GM23338 (cell line): ENCODE results near the gene MYF5. TPM values are rescaled to one million over a fixed set of nuclear protein-coding genes. Genes with fewer than 3 reads are reported as not detected.

Experiments used
- ATAC-seq: fragments of 200-7000 bp; cut with Tn5 transposase; 3 replicates; pipeline ENCODE4 v1.9.1; 2020
- DNase-seq: peaks from one replicate; pipeline ENCODE4 v3.0.0-alpha.2; 2015; ENCODE audit warnings: low spot score
- H2AFZ ChIP-seq: fragments of 200-600 bp; sonication (generic); 2 replicates; pipeline ENCODE4 v1.8.0; 2016; ENCODE audit warnings: antibody characterized with exemption, mild to moderate bottlenecking, moderate library complexity
- H3F3A ChIP-seq: fragments of 200-600 bp; sonication (generic); replicated peaks from 2 replicates; pipeline ENCODE4 v1.8.0; 2017; ENCODE audit warnings: antibody characterized with exemption, mixed run types, low read depth
- H3K27ac ChIP-seq: fragments of 200-600 bp; sonication (generic); 2 replicates; pipeline ENCODE4 v1.6.1; 2016; ENCODE audit warnings: low read depth
- H3K27me3 ChIP-seq: fragments of 200-600 bp; sonication (generic); 2 replicates; pipeline ENCODE4 v1.8.0; 2016; ENCODE audit warnings: mild to moderate bottlenecking, mixed run types, moderate library complexity; ENCODE audit not compliant: insufficient read depth
- H3K36me3 ChIP-seq: fragments of 200-600 bp; sonication (generic); 2 replicates; pipeline ENCODE4 v1.8.0; 2016; ENCODE audit warnings: mild to moderate bottlenecking; ENCODE audit not compliant: insufficient read depth
- H3K4me1 ChIP-seq: fragments of 200-600 bp; sonication (generic); 2 replicates; pipeline ENCODE4 v1.8.0; 2016; ENCODE audit warnings: mild to moderate bottlenecking, moderate library complexity; ENCODE audit not compliant: insufficient read depth
- H3K4me2 ChIP-seq: fragments of 200-600 bp; sonication (generic); 2 replicates; pipeline ENCODE4 v1.7.1; 2017; ENCODE audit warnings: mixed run types
- H3K4me3 ChIP-seq: fragments of 200-600 bp; sonication (generic); 2 replicates; pipeline ENCODE4 v1.6.1; 2016; ENCODE audit warnings: mixed run types
- H3K79me2 ChIP-seq: fragments of 200-600 bp; sonication (generic); replicated peaks from 2 replicates; pipeline ENCODE4 v1.8.0; 2017; ENCODE audit warnings: mild to moderate bottlenecking; ENCODE audit not compliant: insufficient read depth
- H3K9me2 ChIP-seq: fragments of 200-600 bp; sonication (generic); 2 replicates; pipeline ENCODE4 v1.8.0; 2017; ENCODE audit not compliant: insufficient read depth
- H4K20me1 ChIP-seq: fragments of 200-600 bp; sonication (generic); replicated peaks from 2 replicates; pipeline ENCODE4 v1.8.0; 2017; ENCODE audit warnings: mild to moderate bottlenecking; ENCODE audit not compliant: insufficient read depth
- H3K27ac Mint-ChIP-seq: 2 replicates; pipeline ENCODE4 v1.8.0; 2020; ENCODE audit warnings: inconsistent platforms, mild to moderate bottlenecking, moderate library complexity, mixed read lengths
- H3K27me3 Mint-ChIP-seq: 3 replicates; pipeline ENCODE4 v1.8.0; 2022; ENCODE audit warnings: low read depth, mild to moderate bottlenecking, moderate library complexity, mixed read lengths, inconsistent platforms; ENCODE audit not compliant: insufficient read depth, poor library complexity
- H3K36me3 Mint-ChIP-seq: 3 replicates; pipeline ENCODE4 v1.8.0; 2021; ENCODE audit warnings: low read depth, mild to moderate bottlenecking, inconsistent platforms, moderate library complexity, mixed read lengths
- H3K4me1 Mint-ChIP-seq: 3 replicates; pipeline ENCODE4 v1.8.0; 2020; ENCODE audit warnings: mild to moderate bottlenecking, inconsistent platforms, mixed read lengths
- H3K4me3 Mint-ChIP-seq: 3 replicates; pipeline ENCODE4 v1.8.0; 2021; ENCODE audit warnings: moderate library complexity, mild to moderate bottlenecking, inconsistent platforms, mixed read lengths
- H3K9me3 Mint-ChIP-seq: 3 replicates; pipeline ENCODE4 v1.8.0; 2020; ENCODE audit warnings: moderate library complexity, mild to moderate bottlenecking, inconsistent platforms, mixed read lengths
- CREB1 ChIP-seq: fragments of 250-450 bp; sonication (Bioruptor Pico); IDR thresholded peaks from 2 replicates; pipeline ENCODE4 v1.5.0; 2020; ENCODE audit warnings: low read depth, mild to moderate bottlenecking, moderate library complexity
- EZH2 ChIP-seq: fragments of 200-600 bp; sonication (generic); IDR thresholded peaks from one replicate; pipeline ENCODE4 v1.8.0; 2017; ENCODE audit warnings: antibody characterized with exemption, mild to moderate bottlenecking, low read depth; ENCODE audit not compliant: unreplicated experiment
- EZH2phosphoT487 ChIP-seq: fragments of 200-600 bp; sonication (generic); IDR thresholded peaks from one replicate; pipeline ENCODE4 v1.8.1; 2018; ENCODE audit warnings: antibody characterized with exemption; ENCODE audit not compliant: unreplicated experiment
- JUNB ChIP-seq: IDR thresholded peaks from one replicate; pipeline ENCODE4 v1.6.1; 2016; ENCODE audit warnings: antibody characterized with exemption; ENCODE audit not compliant: unreplicated experiment
- NANOG ChIP-seq: IDR thresholded peaks from 2 replicates; pipeline ENCODE4 v1.6.1; 2016; ENCODE audit warnings: antibody characterized with exemption, borderline replicate concordance
- POLR2AphosphoS5 ChIP-seq: IDR thresholded peaks from 2 replicates; pipeline ENCODE4 v1.6.1; 2016; ENCODE audit warnings: antibody characterized with exemption, low read depth
- REST ChIP-seq: IDR thresholded peaks from one replicate; pipeline ENCODE4 v1.6.1; 2018; ENCODE audit warnings: antibody characterized with exemption; ENCODE audit not compliant: unreplicated experiment
- STAT1 ChIP-seq: IDR thresholded peaks from one replicate; pipeline ENCODE4 v1.6.1; 2016; ENCODE audit warnings: antibody characterized with exemption; ENCODE audit not compliant: unreplicated experiment
- ZNF114 ChIP-seq: fragments of 250-450 bp; sonication (Bioruptor Pico); IDR thresholded peaks from 2 replicates; pipeline ENCODE4 v1.5.0; 2020; ENCODE audit warnings: mild to moderate bottlenecking, moderate library complexity
- ZNF331 ChIP-seq: fragments of 250-450 bp; sonication (Bioruptor Pico); IDR thresholded peaks from 2 replicates; pipeline ENCODE4 v1.5.0; 2020; ENCODE audit warnings: low read depth, mild to moderate bottlenecking, moderate library complexity
- polyA plus RNA-seq: library from polyadenylated mRNA; unstranded; fragments of >200 nt; fragmentation: Nextera tagmentation; extraction: Ambion mirVana; gene quantifications from 2 replicates; pipeline ENCODE4 v1.2.1, GENCODE V29; 2016
- total RNA-seq: library from RNA; depleted of rRNA; stranded (reverse); fragments of >200 nt; shearing (Covaris generic); gene quantifications from 2 replicates; pipeline ENCODE4 v1.2.3, GENCODE V29; 2014
- TF ChIP-seq, protein P1 (sequence below): IDR thresholded peaks from 2 replicates; pipeline ENCODE4 v1.6.1; 2016; ENCODE audit warnings: antibody characterized with exemption
- TF ChIP-seq, protein P2 (sequence below), 2 experiments: fragments of 200-600 bp in 1 of 2; sonication (generic) in 1 of 2; conservative IDR thresholded peaks; 2 replicates each; pipeline versions ENCODE4 v1.5.1 to v1.6.1; 2016 to 2017; ENCODE audit warnings: antibody characterized with exemption in 2 of 2, low read depth in 2 of 2, mild to moderate bottlenecking in 2 of 2, moderate library complexity in 1 of 2
- TF ChIP-seq, protein P3 (sequence below): fragments of 250-450 bp; sonication (Bioruptor Pico); IDR thresholded peaks from 2 replicates; pipeline ENCODE4 v1.5.0; 2020; ENCODE audit warnings: mild to moderate bottlenecking, moderate library complexity

MYF5 gene
- total and polyA plus RNA-seq, 2 experiments from 2014 or later: not detected

GRCh38 chr12:80704420-80704819 is 12.3 kb upstream of the MYF5 start:
- H3K4me1 Mint-ChIP-seq: peaks cover 37% of the 10 kb centered on the region
- H3K27me3 ChIP-seq: peaks cover 76% of the 10 kb centered on the region
- DNase-seq (no peak), ATAC-seq (no peak)
- H3K36me3 ChIP-seq: no peaks in the 10 kb centered on the region
- H3K4me3 ChIP-seq: no peak overlapping the region
- no peak for TF ChIP-seq ZNF114 (CRISPR knock-in tag)
- no peak for TF ChIP-seq STAT1
- TF ChIP-seq EZH2: no peak
- TF ChIP-seq, protein P1, sequence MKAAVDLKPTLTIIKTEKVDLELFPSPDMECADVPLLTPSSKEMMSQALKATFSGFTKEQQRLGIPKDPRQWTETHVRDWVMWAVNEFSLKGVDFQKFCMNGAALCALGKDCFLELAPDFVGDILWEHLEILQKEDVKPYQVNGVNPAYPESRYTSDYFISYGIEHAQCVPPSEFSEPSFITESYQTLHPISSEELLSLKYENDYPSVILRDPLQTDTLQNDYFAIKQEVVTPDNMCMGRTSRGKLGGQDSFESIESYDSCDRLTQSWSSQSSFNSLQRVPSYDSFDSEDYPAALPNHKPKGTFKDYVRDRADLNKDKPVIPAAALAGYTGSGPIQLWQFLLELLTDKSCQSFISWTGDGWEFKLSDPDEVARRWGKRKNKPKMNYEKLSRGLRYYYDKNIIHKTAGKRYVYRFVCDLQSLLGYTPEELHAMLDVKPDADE: no peak
- no peak for TF ChIP-seq JUNB
- TF ChIP-seq, protein P2, sequence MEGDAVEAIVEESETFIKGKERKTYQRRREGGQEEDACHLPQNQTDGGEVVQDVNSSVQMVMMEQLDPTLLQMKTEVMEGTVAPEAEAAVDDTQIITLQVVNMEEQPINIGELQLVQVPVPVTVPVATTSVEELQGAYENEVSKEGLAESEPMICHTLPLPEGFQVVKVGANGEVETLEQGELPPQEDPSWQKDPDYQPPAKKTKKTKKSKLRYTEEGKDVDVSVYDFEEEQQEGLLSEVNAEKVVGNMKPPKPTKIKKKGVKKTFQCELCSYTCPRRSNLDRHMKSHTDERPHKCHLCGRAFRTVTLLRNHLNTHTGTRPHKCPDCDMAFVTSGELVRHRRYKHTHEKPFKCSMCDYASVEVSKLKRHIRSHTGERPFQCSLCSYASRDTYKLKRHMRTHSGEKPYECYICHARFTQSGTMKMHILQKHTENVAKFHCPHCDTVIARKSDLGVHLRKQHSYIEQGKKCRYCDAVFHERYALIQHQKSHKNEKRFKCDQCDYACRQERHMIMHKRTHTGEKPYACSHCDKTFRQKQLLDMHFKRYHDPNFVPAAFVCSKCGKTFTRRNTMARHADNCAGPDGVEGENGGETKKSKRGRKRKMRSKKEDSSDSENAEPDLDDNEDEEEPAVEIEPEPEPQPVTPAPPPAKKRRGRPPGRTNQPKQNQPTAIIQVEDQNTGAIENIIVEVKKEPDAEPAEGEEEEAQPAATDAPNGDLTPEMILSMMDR (conservative IDR thresholded peaks at IDR 0.05; ENCODE audit: low read depth in 2 of 2): no peak
- TF ChIP-seq POLR2AphosphoS5: no peak
- no peak for TF ChIP-seq CREB1 (CRISPR knock-in tag)
- TF ChIP-seq, protein P3, sequence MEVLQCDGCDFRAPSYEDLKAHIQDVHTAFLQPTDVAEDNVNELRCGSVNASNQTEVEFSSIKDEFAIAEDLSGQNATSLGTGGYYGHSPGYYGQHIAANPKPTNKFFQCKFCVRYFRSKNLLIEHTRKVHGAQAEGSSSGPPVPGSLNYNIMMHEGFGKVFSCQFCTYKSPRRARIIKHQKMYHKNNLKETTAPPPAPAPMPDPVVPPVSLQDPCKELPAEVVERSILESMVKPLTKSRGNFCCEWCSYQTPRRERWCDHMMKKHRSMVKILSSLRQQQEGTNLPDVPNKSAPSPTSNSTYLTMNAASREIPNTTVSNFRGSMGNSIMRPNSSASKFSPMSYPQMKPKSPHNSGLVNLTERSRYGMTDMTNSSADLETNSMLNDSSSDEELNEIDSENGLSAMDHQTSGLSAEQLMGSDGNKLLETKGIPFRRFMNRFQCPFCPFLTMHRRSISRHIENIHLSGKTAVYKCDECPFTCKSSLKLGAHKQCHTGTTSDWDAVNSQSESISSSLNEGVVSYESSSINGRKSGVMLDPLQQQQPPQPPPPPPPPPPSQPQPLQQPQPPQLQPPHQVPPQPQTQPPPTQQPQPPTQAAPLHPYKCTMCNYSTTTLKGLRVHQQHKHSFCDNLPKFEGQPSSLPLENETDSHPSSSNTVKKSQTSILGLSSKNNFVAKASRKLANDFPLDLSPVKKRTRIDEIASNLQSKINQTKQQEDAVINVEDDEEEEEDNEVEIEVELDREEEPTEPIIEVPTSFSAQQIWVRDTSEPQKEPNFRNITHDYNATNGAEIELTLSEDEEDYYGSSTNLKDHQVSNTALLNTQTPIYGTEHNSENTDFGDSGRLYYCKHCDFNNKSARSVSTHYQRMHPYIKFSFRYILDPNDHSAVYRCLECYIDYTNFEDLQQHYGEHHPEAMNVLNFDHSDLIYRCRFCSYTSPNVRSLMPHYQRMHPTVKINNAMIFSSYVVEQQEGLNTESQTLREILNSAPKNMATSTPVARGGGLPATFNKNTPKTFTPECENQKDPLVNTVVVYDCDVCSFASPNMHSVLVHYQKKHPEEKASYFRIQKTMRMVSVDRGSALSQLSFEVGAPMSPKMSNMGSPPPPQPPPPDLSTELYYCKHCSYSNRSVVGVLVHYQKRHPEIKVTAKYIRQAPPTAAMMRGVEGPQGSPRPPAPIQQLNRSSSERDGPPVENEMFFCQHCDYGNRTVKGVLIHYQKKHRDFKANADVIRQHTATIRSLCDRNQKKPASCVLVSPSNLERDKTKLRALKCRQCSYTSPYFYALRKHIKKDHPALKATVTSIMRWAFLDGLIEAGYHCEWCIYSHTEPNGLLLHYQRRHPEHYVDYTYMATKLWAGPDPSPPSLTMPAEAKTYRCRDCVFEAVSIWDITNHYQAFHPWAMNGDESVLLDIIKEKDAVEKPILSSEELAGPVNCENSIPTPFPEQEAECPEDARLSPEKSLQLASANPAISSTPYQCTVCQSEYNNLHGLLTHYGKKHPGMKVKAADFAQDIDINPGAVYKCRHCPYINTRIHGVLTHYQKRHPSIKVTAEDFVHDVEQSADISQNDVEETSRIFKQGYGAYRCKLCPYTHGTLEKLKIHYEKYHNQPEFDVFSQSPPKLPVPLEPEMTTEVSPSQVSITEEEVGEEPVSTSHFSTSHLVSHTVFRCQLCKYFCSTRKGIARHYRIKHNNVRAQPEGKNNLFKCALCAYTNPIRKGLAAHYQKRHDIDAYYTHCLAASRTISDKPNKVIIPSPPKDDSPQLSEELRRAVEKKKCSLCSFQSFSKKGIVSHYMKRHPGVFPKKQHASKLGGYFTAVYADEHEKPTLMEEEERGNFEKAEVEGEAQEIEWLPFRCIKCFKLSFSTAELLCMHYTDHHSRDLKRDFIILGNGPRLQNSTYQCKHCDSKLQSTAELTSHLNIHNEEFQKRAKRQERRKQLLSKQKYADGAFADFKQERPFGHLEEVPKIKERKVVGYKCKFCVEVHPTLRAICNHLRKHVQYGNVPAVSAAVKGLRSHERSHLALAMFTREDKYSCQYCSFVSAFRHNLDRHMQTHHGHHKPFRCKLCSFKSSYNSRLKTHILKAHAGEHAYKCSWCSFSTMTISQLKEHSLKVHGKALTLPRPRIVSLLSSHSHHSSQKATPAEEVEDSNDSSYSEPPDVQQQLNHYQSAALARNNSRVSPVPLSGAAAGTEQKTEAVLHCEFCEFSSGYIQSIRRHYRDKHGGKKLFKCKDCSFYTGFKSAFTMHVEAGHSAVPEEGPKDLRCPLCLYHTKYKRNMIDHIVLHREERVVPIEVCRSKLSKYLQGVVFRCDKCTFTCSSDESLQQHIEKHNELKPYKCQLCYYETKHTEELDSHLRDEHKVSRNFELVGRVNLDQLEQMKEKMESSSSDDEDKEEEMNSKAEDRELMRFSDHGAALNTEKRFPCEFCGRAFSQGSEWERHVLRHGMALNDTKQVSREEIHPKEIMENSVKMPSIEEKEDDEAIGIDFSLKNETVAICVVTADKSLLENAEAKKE (CRISPR knock-in tag): no peak
- TF ChIP-seq EZH2phosphoT487: no peak
- TF ChIP-seq REST: no peak
- no peak for TF ChIP-seq NANOG
- no peak for TF ChIP-seq ZNF331 (CRISPR knock-in tag)
- H3K79me2 ChIP-seq: no peaks in the 10 kb centered on the region
- peaks cover 9% of the 10 kb centered on the region; the same call in 1 of the 2 replicates for H4K20me1 ChIP-seq
- H3K4me1 ChIP-seq: peaks cover 32% of the 10 kb centered on the region
- no peaks in the 10 kb centered on the region for H3K9me3 Mint-ChIP-seq
- H3K27me3 Mint-ChIP-seq: peaks cover 48% of the 10 kb centered on the region
- no peak overlapping the region for H3K27ac ChIP-seq
- no peaks in the 10 kb centered on the region for H3K36me3 Mint-ChIP-seq
- peaks cover 7% of the 10 kb centered on the region; the same call in 1 of the 2 replicates for H3F3A ChIP-seq
- H3K4me3 Mint-ChIP-seq: no peak overlapping the region
- H3K9me2 ChIP-seq: no peaks in the 10 kb centered on the region
- H2AFZ ChIP-seq: no peak overlapping the region
- no peak overlapping the region for H3K27ac Mint-ChIP-seq
- H3K4me2 ChIP-seq: no peak overlapping the region
